ENCODE results near the gene VBP1. TPM values are rescaled to one million over a fixed set of nuclear protein-coding genes. Genes with fewer than 3 reads are reported as not detected.

Gene VBP1
- 10 to 100 TPM; 35.1 to 39.1 (median 38.4) TPM for polyA plus RNA-seq
- long read RNA-seq, donor 1, transcript VBP1-201 (6 exons, 1,686 nt): major isoform, 40 of 97 reads
- long read RNA-seq, donor 1, partial matches to known transcripts: 57 of 97 reads
- long read RNA-seq, donor 1, other reads (novel, unspliced or antisense): 0 of 97 reads
- long read RNA-seq, donor 2, transcript VBP1-201 (6 exons, 1,686 nt): major isoform, 9 of 9 reads
- long read RNA-seq, donor 2, partial matches to known transcripts: 0 of 9 reads
- long read RNA-seq, donor 2, other reads (novel, unspliced or antisense): 0 of 9 reads
- long read RNA-seq, donor 3, transcript VBP1-201 (6 exons, 1,686 nt): major isoform, 11 of 12 reads
- long read RNA-seq, donor 3, partial matches to known transcripts: 0 of 12 reads
- long read RNA-seq, donor 3, other reads (novel, unspliced or antisense): 0 of 12 reads
- long read RNA-seq, donor 4: 0 reads
- long read RNA-seq, donor 5, partial matches to known transcripts: 0 of 3 reads
- long read RNA-seq, donor 5, other reads (novel, unspliced or antisense): 0 of 3 reads
- long read RNA-seq, donor 6, transcript VBP1-201 (6 exons, 1,686 nt): major isoform, 15 of 15 reads
- long read RNA-seq, donor 6, partial matches to known transcripts: 0 of 15 reads
- long read RNA-seq, donor 6, other reads (novel, unspliced or antisense): 0 of 15 reads
- long read RNA-seq, donor 7, transcript VBP1-201 (6 exons, 1,686 nt): major isoform, 54 of 61 reads
- long read RNA-seq, donor 7, partial matches to known transcripts: 5 of 61 reads
- long read RNA-seq, donor 7, other reads (novel, unspliced or antisense): 0 of 61 reads
- long read RNA-seq, donor 8, partial matches to known transcripts: 0 of 2 reads
- long read RNA-seq, donor 8, other reads (novel, unspliced or antisense): 0 of 2 reads
- long read RNA-seq, donor 9, partial matches to known transcripts: 0 of 2 reads
- long read RNA-seq, donor 9, other reads (novel, unspliced or antisense): 0 of 2 reads
- long read RNA-seq, donor 10, transcript VBP1-201 (6 exons, 1,686 nt): major isoform, 28 of 71 reads
- long read RNA-seq, donor 10, partial matches to known transcripts: 43 of 71 reads
- long read RNA-seq, donor 10, other reads (novel, unspliced or antisense): 0 of 71 reads

GRCh38 chrX:155216179-155216939 is at the start of gene VBP1:
VBP1 (plus strand) TSS chrX:155216460; CDS start chrX:155216483, 23 bp downstream.
- no peak for FAIRE-seq
- peak; percentile 91 to 94 for DNase-seq
- H3K9me3 ChIP-seq (ENCODE audit: control insufficient read depth in 2 of 2, insufficient read depth in 1 of 2, low read depth in 1 of 2, low read length in 1 of 2): peaks cover 0 to 1% of the 10 kb centered on the region in 2 donors
- 1 to 38% (median 21%) methylated on average over 42 to 53 of the region's 53 CpGs for WGBS, 3 donors
- peaks cover 0 to 5% (median 3%) of the 10 kb centered on the region in 3 donors for H3K36me3 ChIP-seq (ENCODE audit: control insufficient read depth in 3 of 3, insufficient read depth in 2 of 3, low read depth in 1 of 3, low read length in 3 of 3)
- H3K4me1 ChIP-seq (ENCODE audit: control insufficient read depth in 3 of 3, insufficient read depth in 2 of 3, low read depth in 1 of 3, low read length in 2 of 3): peaks cover 0 to 3% (median 0%) of the 10 kb centered on the region in 3 donors
- H3K27me3 ChIP-seq (ENCODE audit: control insufficient read depth in 3 of 3, insufficient read depth in 3 of 3, low read length in 3 of 3): no peaks in the 10 kb centered on the region
- peak within 1 kb of the TSS; percentile 56 to 82 (median 66) for H3K4me3 ChIP-seq (ENCODE audit: low read depth in 1 of 3, low read length in 3 of 3)
- H3K27ac ChIP-seq (ENCODE audit: low read depth in 1 of 3, low read length in 2 of 3): peak within 1 kb of the TSS; percentile 52 to 95 (median 83)

- Histone ChIP-seq H3K27me3 (ENCODE audit: control insufficient read depth in 3 of 3, insufficient read depth in 3 of 3, low read length in 3 of 3) (no peaks in the 10 kb centered on the region), H3K36me3 (ENCODE audit: control insufficient read depth in 3 of 3, insufficient read depth in 2 of 3, low read depth in 1 of 3, low read length in 3 of 3) (no peaks in the 10 kb centered on the region), H3K27ac (ENCODE audit: low read depth in 1 of 3, low read length in 2 of 3) (no peak overlapping the region), H3K4me1 (ENCODE audit: control insufficient read depth in 3 of 3, insufficient read depth in 2 of 3, low read depth in 1 of 3, low read length in 2 of 3) (no peaks in the 10 kb centered on the region), H3K4me3 (ENCODE audit: low read depth in 1 of 3, low read length in 3 of 3) (no peak overlapping the region), H3K9me3 (ENCODE audit: control insufficient read depth in 2 of 2, insufficient read depth in 1 of 2, low read depth in 1 of 2, low read length in 1 of 2) (no peaks in the 10 kb centered on the region)
- WGBS, 3 donors: 20 to 34% (median 30%) methylated on average over 2 of the region's 2 CpGs
- no peak for FAIRE-seq
- DNase-seq: no peak
These were observed 46.4 kb upstream of the VBP1 start for GRCh38 chrX:155169881-155170280.

- Histone ChIP-seq H3K9me3 (ENCODE audit: control insufficient read depth in 2 of 2, insufficient read depth in 1 of 2, low read depth in 1 of 2, low read length in 1 of 2) (no peaks in the 10 kb centered on the region), H3K36me3 (ENCODE audit: control insufficient read depth in 3 of 3, insufficient read depth in 2 of 3, low read depth in 1 of 3, low read length in 3 of 3) (no peaks in the 10 kb centered on the region), H3K4me1 (ENCODE audit: control insufficient read depth in 3 of 3, insufficient read depth in 2 of 3, low read depth in 1 of 3, low read length in 2 of 3) (no peaks in the 10 kb centered on the region), H3K4me3 (ENCODE audit: low read depth in 1 of 3, low read length in 3 of 3) (no peak overlapping the region), H3K27me3 (ENCODE audit: control insufficient read depth in 3 of 3, insufficient read depth in 3 of 3, low read length in 3 of 3) (no peaks in the 10 kb centered on the region), H3K27ac (ENCODE audit: low read depth in 1 of 3, low read length in 2 of 3) (no peak overlapping the region)
- no peak for DNase-seq
- no peak for FAIRE-seq
These were observed 36.8 kb upstream of the VBP1 start for GRCh38 chrX:155179346-155179997.

- no peaks in the 10 kb centered on the region for H3K27me3 ChIP-seq (ENCODE audit: control insufficient read depth in 3 of 3, insufficient read depth in 3 of 3, low read length in 3 of 3)
- DNase-seq (no peak), FAIRE-seq (no peak)
- no peaks in the 10 kb centered on the region for H3K4me1 ChIP-seq (ENCODE audit: control insufficient read depth in 3 of 3, insufficient read depth in 2 of 3, low read depth in 1 of 3, low read length in 2 of 3)
- H3K27ac ChIP-seq (ENCODE audit: low read depth in 1 of 3, low read length in 2 of 3): no peak overlapping the region
- 59 to 78% (median 64%) methylated on average over 4 to 5 of the region's 5 CpGs for WGBS, 3 donors
- H3K4me3 ChIP-seq (ENCODE audit: low read depth in 1 of 3, low read length in 3 of 3): no peak overlapping the region
- H3K36me3 ChIP-seq (ENCODE audit: control insufficient read depth in 3 of 3, insufficient read depth in 2 of 3, low read depth in 1 of 3, low read length in 3 of 3): no peaks in the 10 kb centered on the region
- no peaks in the 10 kb centered on the region for H3K9me3 ChIP-seq (ENCODE audit: control insufficient read depth in 2 of 2, insufficient read depth in 1 of 2, low read depth in 1 of 2, low read length in 1 of 2)
These were observed 27.5 kb upstream of the VBP1 start for GRCh38 chrX:155188786-155189185.

- DNase-seq: no peak
- Histone ChIP-seq H3K27me3 (ENCODE audit: control insufficient read depth in 3 of 3, insufficient read depth in 3 of 3, low read length in 3 of 3) (no peaks in the 10 kb centered on the region), H3K36me3 (ENCODE audit: control insufficient read depth in 3 of 3, insufficient read depth in 2 of 3, low read depth in 1 of 3, low read length in 3 of 3) (no peaks in the 10 kb centered on the region), H3K4me1 (ENCODE audit: control insufficient read depth in 3 of 3, insufficient read depth in 2 of 3, low read depth in 1 of 3, low read length in 2 of 3) (no peaks in the 10 kb centered on the region), H3K9me3 (ENCODE audit: control insufficient read depth in 2 of 2, insufficient read depth in 1 of 2, low read depth in 1 of 2, low read length in 1 of 2) (no peaks in the 10 kb centered on the region), H3K27ac (ENCODE audit: low read depth in 1 of 3, low read length in 2 of 3) (no peak overlapping the region), H3K4me3 (ENCODE audit: low read depth in 1 of 3, low read length in 3 of 3) (no peak overlapping the region)
- no peak for FAIRE-seq
- 64 to 87% (median 83%) methylated on average over 3 of the region's 3 CpGs for WGBS, 3 donors
These were observed 5.1 kb upstream of the VBP1 start for GRCh38 chrX:155211208-155211607.

- 72 to 93% (median 88%) methylated on average over 4 of the region's 4 CpGs for WGBS, 3 donors
- no peak overlapping the region for H3K4me3 ChIP-seq (ENCODE audit: low read depth in 1 of 3, low read length in 3 of 3)
- H3K27me3 ChIP-seq (ENCODE audit: control insufficient read depth in 3 of 3, insufficient read depth in 3 of 3, low read length in 3 of 3): no peaks in the 10 kb centered on the region
- no peak overlapping the region for H3K27ac ChIP-seq (ENCODE audit: low read depth in 1 of 3, low read length in 2 of 3)
- H3K9me3 ChIP-seq (ENCODE audit: control insufficient read depth in 2 of 2, insufficient read depth in 1 of 2, low read depth in 1 of 2, low read length in 1 of 2): no peaks in the 10 kb centered on the region
- FAIRE-seq (no peak), DNase-seq (no peak)
- H3K4me1 ChIP-seq (ENCODE audit: control insufficient read depth in 3 of 3, insufficient read depth in 2 of 3, low read depth in 1 of 3, low read length in 2 of 3): peaks cover 0 to 3% (median 0%) of the 10 kb centered on the region in 3 donors
- H3K36me3 ChIP-seq (ENCODE audit: control insufficient read depth in 3 of 3, insufficient read depth in 2 of 3, low read depth in 1 of 3, low read length in 3 of 3): no peaks in the 10 kb centered on the region
These were observed 2.5 kb upstream of the VBP1 start for GRCh38 chrX:155213731-155214130.

- H3K27ac ChIP-seq (ENCODE audit: low read depth in 1 of 3, low read length in 2 of 3): peak overlapping the region in 2 of 3 donors; percentile 76 to 95
- no peaks in the 10 kb centered on the region for H3K27me3 ChIP-seq (ENCODE audit: control insufficient read depth in 3 of 3, insufficient read depth in 3 of 3, low read length in 3 of 3)
- peak overlapping the region in 2 of 3 donors; percentile 66 to 82 for H3K4me3 ChIP-seq (ENCODE audit: low read depth in 1 of 3, low read length in 3 of 3)
- no peaks in the 10 kb centered on the region for H3K36me3 ChIP-seq (ENCODE audit: control insufficient read depth in 3 of 3, insufficient read depth in 2 of 3, low read depth in 1 of 3, low read length in 3 of 3)
- DNase-seq (no peak), FAIRE-seq (no peak)
- 38 to 58% (median 41%) methylated on average over 15 of the region's 15 CpGs for WGBS, 3 donors
- peaks cover 0 to 3% (median 0%) of the 10 kb centered on the region in 3 donors for H3K4me1 ChIP-seq (ENCODE audit: control insufficient read depth in 3 of 3, insufficient read depth in 2 of 3, low read depth in 1 of 3, low read length in 2 of 3)
- no peaks in the 10 kb centered on the region for H3K9me3 ChIP-seq (ENCODE audit: control insufficient read depth in 2 of 2, insufficient read depth in 1 of 2, low read depth in 1 of 2, low read length in 1 of 2)
These were observed 649 bp upstream of the VBP1 start for GRCh38 chrX:155215443-155216178.

All from small intestine (tissue), 16 donors.